ENCODE results near the gene FAM168A.

Gene FAM168A, protein sequence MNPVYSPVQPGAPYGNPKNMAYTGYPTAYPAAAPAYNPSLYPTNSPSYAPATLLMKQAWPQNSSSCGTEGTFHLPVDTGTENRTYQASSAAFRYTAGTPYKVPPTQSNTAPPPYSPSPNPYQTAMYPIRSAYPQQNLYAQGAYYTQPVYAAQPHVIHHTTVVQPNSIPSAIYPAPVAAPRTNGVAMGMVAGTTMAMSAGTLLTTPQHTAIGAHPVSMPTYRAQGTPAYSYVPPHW

DNA sequence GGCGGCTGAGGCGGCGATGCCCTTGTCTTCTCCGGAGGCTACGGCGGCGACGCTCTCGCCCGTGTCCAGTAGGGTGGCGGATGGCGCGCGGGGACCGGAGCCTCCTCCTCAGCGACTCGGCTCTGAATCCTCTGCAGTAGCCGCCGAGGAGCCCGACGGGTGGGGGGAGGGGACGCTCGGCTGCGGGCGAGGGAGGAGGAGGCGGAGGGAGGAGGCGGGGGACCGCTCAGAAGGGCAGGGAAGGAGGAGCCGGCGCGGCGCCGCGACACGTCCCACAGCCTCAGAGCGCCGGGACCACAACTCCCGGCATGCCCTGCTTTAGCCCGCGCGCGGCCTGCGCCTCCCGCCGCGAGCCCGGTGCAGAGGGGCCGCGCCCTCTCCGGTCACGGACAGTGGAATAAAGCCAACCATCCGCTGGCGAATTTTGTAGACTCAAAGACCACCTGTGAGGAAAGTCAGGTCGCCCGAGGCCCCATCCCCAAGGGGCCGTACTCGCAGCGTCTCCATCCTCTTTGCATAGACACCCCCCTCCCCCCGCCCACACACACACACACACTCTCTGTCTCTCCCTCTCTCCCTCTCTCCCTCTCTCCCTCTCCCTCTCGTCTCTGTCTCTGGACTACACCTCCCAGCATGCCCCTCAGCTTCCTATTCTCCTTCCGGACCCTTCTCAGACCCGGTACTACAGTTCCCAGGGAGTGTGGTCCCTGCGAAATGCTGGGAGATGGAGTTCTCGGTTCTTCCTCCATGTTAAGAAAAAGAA, at the start of gene FAM168A:
Gene FAM168A, minus strand, starts transcription at position 157 of the 763 bp plus-strand sequence. CDS start 129,638 bp downstream, outside the sequence.
- peak; percentile 96 for DNase-seq

DNA sequence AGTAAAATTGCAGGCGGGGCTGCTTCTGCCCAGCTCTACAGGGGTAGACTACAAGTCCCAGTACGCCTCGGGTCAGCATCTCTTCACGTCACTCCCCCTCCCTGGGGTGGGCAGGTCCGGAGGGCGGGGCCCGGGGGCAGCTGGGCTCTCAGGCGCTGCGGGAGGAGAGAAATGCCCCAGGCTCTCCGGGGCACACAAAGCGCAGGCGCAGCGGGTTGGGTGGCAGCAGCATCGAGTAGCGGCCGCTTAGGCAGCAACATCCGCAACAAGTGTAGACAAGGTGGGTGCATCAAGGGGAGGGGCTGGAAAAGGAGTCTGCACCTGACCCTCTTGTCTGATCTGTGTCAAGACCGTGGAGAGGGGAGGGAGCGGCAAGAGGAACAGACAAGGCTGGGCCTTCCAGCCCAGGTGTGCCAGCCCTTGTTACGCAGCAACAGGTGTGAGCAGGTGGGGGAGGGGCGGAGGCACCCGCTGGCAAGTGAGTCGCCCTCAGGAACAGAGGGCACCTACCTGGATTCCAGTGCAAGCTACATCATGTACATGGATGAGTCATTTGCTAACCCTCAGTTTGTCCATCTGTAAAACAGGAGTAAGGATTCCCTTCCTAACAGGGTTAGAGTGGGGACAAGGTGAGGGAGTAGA, 49.7 kb upstream of the FAM168A start:
- DNase-seq = no peak

DNA sequence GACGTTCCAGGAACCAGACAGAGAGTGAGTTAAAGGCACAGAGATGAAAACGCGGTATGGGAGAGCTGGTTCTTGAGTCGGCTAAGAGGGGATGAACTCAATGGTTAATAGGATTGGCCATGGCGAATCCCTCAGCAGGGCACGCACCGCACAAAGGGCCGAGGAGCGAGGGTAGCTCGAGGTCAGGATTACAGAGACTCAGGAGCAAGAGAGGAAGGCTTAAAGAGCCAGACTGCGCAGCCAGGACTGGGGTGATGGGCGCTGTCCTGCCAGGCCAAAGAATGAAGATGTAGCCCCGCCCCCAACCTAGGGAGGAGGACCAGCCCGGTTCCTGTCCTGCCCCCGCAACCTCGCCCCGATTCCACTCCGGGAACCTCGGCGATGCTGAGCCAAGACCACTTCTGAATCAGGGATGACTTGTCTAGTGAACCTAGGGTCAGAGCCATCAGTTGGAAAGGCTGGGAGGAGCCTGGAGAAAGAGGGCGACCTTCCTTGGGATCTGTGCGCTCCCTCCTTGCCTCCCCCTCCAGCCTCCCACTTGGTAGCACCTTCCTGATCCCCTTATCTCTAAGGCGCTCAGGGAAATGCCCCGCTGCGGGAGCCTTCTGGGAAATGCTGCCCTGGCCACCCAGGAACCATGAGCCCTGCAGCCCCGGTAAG, 48.2 kb upstream of the FAM168A start, which contains the start of gene PLEKHB1:
Gene PLEKHB1, plus strand, starts transcription at position 610 of the 660 bp plus-strand sequence. Its CDS starts 28 bp downstream, at position 638.
- no peak for DNase-seq

DNA sequence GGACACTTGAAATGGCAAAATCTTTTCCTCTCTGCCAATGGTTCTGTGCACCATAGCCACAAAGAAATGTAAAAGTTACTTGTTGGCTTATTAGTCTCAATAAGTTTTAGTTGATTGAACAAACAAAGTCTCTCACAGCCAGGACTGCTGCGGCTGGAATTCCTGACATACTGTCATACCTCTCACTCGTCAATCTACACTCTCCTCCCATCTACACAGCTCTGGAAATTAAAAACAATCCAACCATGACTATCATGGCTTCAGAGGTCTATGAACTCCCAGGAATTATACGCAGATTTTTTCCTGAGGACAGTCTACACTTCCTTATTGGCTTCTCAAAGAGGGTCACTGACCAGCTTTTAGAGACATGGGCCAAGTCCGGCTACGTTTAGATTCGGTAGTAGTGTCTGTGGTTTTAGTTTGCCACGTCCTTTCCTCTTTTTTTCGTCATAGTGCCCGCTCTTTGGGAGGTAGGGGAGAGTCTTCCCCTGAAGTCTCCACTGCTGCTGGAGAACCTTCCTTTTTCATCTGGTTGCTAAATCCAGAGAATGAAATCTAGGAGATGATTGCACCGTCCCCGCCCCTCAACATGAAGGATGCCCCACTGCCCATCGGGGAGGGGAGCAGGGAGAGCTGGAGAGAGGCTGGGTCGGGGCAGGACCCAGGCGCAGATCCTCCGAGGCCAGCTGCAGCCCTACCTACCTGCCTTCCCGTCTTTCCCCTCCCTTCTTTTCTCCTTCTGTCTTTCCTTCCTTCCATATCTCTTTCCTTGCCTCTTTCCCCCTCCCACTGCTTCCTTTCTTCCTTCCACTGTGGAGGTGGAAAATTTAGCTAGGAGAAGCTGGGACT, 47.4 kb upstream of the FAM168A start:
- DNase-seq = no peak

DNA sequence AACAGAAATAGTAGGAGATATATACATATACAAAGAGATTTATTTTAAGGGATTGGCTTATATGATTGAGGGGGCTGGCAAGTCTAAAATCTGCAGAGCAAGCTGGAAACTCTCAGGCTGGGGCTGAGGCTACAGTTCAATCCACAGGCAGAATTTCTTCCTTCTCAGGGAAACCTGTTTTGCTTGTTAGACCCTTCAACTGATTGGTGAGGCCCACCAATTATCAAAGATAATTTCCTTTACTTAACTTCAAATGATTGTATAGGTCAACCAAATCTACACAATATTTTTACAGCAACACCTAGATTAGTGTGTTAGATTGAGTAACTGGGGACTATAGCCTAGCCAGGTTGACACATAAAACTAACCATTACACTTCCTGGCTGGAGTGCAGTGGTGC, 43.8 kb upstream of the FAM168A start:
- no peak for DNase-seq

DNA sequence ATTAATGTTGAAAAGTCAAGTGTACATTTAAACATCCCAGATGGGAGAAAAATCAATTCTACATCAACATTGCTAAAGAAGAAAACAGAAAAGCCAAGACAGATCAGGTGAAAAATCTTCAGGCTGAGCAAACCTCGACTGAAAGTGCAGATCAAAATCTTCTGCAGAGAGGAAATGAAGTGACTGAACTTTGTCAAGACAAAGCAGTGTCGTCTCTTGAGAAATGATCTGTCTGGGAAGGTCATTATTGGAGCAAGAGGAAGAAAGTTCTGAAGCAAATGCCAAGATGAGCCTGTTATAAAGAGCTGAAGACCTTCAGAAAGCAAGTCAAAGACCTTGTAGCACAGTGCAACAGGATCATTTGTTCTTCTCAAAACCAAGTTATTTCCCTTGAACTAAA, 42.7 kb upstream of the FAM168A start:
- no peak for DNase-seq

DNA sequence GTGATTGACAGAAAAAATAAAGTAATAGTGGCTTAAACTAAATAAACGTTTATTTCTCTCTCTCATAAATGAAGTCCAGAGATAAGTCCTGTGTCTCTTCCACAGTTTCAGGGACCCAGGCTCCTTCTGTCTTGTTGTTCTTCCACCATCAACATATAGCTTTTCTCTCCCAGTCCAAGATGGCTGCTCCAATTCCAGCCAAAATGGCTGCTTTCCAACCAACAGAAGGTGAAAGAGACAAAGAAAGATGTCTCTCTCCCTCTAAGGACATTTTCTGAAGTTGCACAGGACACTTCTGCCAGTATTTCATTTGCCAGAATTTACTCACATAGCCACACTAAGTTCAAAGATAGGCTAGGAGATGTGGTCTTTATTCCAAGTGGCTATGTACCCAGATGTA, 39.1 kb upstream of the FAM168A start:
- peak; percentile 7 for DNase-seq

DNA sequence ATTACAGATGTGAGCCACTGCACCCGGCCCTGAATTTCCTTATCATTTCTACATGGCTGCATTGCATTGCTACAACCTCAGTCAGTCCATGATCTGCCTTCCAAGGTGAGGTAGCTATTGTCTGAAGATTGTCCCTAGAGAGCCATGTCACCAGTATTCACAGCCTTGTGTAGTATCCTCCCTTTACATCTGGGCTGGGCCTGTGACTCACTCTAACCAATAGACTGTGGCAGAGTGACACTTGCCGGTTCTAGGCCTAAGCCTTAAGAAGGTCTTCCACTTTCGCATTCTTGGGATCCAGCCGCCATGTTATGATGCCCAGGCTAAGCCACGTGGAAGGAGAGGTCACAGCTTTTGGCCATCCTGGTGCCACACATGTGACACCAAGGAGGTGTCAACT, 38.3 kb upstream of the FAM168A start:
- no peak for DNase-seq

DNA sequence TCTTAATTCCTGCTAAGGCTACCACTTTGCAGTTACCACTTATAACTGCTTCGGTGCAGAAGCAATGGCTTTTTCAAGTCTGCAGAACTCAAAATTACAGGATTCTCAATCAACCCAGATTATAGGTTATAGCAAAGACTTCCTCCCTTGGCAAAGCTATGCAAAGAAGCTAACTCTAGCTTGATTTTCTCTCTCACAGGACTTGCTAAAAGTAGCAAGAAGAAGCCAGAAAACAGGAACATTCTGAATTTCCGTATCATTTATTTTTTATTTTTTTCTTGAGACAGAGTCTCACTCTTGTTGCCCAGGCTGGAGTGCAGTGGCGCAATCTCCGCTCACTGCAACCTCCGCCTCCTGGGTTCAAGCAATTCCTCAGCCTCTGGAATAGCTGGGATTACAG, 37.8 kb upstream of the FAM168A start:
- DNase-seq = no peak

DNA sequence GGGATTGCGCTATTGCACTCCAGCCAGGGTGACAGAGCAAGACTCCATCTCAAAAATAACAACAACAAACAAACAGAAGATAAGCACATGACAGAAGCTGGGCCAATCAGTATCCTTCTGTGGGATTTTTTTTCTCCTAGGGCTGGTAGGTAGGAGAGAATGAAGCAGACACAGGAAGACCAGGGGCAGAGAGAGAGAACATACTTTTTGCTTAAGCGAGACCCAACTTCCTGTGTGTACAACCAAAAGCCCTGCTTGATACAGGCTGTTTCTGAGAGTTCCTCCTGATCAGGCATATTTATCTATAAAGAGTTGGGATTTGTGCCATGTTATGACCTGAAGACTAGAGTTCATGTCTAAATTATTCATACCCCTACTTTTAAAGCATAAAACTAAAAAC, 36.1 kb upstream of the FAM168A start:
- no peak for DNase-seq

DNA sequence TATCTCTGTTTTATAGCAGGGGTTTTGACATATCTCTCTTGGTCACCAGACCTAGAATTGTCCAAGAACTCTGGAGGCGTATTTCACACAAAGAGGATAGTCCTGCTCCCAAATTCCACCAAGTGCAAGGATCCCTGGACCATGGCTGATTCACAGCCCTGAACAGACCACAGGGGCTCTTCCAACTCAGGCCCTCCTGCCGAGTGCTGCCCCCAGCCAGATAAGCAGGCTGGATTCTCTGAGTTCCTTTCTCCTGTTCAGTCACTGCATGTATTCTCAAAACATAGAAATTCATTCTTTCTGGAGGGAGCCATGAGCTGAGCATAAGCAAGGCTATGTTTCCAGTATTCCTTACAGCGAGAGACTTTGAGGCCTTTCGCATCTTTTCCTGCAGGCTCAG, 35.1 kb upstream of the FAM168A start:
- DNase-seq = no peak

DNA sequence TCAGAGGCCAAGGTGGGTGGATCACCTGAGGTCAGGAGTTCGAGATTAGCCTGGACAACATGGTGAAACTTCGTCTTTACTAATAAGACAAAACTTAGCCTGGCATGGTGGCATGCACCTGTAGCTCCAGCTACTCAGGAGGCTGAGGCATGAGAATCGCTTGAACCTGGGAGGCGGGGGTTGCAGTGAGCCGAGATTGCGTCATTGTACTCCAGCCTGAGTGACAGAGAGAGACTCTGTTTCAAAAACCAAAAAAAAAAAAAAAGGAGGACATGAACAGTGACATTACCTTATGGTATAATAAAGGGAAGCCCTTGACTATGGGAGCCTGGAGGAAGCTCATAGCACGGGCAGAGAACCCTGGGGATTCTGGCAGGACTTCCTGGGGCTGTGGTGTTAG, 32.0 kb upstream of the FAM168A start:
- DNase-seq = no peak

DNA sequence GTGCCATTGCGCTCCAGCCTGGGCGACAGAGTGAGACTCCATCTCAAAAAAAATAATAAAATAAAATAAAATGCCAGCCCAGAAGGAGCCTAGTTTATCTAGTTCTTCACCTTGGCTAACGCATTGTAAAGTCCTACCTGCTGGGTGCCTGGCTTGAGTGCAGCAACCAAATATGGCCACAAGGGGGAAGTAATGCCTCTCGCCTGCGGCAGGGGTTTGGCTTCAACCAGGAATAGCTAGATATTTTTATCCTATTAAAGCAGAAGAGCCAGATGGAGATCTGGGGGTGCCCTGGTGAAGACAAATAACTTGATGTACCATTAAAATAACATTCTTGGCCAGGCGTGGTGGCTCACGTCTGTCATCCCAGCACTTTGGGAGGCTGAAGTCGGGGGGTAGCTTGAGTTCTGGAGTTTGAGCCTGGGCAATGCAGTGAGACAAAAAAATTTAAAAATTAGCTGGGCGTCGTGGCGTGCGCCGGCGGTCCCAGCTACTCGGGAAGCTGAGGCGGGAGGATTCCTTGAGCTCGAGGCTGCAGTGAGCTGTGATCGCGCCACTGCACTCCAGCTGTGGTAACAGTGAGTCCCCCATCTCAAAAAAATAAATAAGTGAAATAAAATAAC, 27.9 kb upstream of the FAM168A start:
- peak; percentile 46 for DNase-seq

DNA sequence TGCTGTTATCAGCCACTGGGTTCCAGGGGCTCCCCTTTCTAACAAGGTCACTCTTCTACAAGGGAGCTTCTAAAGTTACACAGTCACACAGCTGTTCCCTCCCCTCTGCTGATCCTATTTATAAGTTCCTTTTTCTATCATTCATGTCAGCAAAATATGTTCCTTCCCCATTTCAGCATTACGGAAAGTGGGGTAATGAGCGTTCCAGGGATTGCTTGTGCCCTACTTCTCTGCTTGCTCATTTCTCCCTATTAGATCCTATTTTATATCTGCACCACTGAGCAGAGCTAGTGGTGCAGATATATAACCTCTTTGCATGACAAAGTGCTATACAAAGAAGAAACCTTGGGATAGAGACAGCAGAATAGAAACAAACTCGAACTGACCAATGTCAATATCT, 25.8 kb upstream of the FAM168A start:
- DNase-seq = no peak

DNA sequence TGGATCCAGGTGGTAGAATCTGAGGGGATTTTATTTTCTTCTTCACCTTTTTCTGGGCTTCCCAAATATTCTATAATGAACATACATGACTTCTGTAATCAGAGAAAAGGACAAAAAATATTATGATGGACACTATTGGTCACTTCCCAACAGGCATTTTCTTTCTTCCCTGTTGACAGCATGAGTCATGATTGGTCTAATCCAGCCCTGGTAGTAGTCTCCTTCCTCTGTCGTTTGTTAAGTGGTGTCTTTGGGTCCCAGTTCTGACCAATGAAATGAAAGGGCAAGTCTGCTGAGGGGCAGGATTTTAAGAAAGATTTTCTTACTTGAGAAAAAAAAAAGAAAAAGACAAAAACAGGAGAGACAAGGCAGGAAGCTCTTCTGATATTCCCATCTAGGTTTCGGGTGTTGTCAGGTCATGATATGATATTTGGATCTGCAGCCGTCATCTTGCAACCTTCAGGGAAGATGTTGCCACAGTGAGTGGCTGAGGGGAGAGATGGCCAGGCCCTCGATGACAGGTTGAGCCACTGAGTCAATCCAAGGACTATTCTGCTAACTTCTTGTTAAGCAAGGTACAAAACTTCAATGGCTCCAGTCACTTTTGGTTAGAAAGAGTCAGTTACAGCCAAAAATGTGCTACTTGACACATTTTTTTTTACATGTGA, 25.1 kb upstream of the FAM168A start:
- no peak for DNase-seq

DNA sequence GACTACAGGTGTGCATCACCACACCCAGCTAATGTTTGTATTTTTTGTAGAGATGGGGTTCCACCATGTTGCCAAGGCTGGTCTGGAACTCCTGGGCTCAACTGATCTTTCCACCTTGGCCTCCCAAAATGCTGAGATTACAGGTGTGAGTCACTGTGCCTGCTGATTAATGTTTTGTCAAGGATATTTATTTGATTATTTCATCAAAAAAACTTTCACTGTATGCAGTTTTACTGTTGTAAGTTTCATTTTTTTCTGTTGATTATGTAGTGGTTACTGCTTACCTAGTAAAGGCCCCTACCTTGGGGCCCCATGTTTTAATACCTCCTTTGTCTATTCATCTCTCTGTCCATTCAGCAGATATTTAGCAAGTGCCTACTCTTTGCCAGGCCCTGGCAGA, 16.7 kb upstream of the FAM168A start:
- DNase-seq = no peak

DNA sequence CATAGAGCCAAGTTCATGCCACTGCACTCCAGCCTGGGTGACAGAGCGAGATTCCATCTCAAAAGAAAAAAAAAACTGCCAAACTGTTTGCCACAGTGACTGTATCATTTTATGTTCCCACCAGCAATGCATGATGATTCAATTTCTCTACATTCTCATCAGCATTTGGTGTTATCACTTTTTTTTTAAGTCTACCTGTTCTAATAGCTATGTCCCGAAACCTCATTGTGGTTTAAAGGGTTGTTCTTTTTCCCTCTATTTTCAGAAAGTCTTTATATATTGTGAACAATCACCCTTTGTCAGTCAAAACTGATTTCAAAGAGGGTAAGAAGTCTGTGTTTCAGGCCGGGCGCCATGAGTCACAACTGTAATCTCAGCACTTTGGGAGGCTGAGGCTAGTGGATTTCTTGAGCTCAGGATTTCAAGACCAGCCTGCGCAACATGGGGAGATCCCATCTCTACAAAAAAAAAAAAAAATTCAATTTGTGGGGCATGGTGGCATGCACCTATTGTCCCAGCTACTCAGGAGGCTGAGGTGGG, 14.8 kb upstream of the FAM168A start:
- DNase-seq = no peak

DNA sequence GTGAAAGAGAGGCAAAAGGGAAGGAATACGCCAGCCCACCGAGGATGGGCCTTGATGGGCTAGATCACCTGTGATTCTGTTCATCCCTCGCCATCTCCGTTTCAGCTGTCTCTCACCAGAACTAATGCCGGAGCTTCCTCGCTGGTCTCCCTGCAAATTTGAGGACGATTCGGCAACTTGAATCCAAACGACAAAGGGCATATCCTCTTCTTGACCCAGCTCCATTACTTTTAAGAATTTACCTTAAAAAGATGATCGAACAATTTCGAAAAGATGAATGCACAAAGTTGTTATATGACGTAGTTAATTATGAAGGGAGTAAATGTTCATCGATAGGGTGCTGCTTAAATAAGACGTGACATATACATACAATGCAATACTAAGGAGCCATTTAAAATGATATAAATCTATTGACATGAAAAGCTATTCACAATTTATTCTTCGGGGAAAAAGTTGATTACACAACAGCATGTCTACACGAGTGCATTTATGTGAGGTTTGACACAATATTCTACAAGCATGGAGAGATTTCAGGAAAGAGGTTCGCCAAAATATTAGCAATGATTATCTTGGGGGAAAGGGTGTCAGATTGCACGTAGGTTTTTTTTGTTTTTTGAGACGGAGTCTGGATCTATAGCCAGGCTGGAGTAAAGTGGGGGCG, 937 bp upstream of the FAM168A start:
- no peak for DNase-seq

DNA sequence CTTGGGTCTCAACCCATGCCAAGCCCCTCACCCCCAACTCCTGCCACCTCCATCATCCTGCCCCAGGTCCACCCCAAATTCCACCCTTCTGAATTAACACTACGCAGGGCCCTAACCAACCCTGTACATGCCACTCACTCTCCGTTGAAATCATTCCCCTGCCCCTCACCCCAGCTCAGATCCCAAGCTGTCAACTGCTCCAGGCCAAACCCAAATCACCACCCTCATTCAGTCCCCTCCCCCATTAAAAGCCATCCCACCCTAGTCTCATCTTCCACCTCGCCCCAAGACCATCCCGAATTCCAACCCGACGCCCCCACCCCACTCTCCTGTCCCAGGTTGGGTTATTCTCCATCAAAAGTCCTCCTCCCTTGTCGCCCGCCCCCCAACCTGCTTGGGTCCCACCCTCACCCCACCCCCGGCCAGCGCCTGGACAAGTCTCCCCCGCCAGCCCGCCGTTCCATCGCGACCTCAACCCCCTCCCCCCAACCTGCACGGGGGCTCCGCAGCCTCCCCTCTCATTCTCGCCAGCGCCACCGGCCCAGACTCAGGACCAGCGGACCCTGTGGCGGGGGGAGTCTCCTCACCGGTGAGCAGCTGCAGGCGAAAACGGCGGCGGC, 466 bp downstream of the FAM168A start:
- DNase-seq = no peak

DNA sequence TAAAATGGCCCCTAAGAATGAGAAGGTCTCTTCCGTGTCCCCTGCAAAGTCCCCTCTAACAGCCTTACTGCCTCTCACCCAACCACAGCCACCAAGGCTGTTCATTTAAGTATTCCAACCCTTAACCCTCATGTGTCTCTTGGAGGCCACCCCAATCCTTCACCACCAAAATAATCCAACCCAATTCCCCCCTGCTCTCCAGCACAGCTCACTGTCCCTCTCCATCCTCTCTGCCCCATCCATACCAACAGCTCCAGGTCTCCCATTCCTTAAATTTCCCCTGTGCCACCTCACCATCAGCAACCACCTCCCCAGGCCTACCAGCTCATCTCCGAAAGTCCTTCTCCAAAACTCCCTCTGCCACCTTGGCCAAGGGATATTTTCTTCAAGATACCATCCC, 1.4 kb downstream of the FAM168A start:
- DNase-seq = no peak

All from NCI-H446 treated with DMSO at 0.1 percent for 48 hours (cell line).